ENCODE results near the gene TAF8.

The TAF8 gene

DNA sequence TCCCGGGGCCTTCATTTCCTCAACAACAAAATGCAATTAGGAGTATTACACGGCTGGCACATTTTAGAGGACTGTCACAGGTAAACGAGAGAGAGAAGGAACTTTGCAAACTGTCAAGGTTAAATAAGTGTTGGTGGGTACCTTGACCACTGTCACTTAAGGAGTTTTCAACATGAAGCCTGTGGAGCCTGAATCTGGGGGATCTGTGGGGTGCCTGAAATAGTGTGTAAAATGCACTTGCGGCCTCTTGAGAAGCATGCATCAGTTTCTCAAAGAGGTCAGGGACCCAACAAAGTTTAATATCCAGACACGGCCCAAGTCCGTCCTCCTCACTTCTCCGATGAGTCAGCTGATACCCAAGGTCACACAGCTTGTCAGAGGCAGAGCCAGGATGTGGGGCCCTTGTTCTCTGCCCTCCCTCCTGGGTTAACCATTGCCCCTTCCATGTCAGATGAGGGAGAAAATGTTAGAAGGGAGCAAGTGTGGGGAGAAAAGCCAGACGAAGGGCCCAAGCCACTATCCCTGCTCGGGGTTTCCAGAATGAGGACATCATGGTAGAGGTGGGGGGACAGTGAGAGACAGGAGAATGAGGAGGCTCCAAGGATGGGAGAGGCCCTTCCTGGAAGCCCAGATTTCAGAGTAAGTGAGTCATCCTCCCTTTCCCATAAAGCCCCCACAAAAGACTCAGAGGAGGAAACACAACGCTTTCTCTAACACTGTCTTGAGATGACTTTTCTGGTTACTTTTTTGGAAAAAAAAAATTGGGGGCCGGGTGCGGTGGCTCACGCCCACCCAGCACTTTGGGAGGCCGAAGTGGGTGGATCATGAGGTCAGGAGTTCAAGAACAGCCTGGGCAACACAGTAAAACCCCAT, 49.9 kb downstream of the TAF8 start:
- no peak for DNase-seq

DNA sequence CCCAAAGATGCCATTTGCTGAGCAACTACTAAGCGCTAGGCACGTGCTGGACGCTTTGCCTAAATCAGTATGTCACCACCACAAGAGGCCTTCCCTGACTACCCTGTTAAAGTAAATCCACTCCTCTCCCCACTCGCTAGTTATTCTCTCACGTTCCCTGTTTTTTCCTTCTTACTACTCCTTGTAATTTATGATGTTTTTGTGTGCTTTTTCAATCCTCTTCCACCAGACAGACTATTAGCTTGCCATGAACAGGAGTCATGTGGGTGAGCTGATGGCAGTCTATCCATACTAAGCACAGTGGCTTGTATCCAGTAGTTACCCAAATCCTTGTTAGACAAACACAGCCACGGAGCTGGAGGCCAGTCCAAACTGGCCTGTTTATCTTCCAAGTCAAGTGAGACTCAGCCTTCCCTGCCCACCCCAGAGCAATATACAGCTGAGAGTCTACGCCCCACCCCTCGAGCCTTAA, 50.9 kb downstream of the TAF8 start:
- DNase-seq: no peak

DNA sequence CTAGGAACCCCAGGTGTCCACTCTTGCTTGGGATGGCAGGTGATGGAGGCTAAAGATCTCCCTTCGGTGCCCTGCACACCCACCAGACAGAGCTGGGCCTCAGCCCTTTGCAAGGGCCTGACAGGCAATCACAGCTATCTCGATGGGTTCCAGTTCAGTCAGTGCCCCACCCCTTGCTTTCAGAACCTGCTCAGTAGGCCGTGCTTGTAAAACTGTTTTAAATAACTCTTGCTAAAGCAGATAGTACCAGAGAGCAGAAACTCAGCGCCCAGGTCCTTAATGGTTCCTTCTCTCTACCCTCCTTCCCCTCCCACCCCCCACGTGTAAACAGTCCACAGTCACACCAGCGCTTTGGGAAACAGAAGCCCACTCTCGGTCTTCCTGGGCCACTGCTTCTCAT, 52.9 kb downstream of the TAF8 start:
- DNase-seq: no peak

DNA sequence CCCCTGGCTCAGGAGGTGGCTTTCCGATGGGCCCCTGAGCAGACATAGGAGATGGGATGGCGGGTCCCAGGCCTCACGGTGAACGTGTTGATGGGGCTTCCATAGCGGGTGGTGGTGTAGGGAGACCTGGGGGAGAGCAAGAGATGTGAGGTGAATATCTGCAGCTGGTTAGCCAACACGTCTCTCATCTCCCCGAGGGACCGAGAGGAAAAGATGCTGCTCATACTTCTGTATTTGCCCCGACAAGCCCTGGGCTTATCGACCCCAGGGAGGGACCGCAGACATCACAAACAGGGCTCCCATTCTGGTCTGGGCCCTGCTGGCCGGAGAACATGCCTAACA, 53.4 kb downstream of the TAF8 start:
- no peak for DNase-seq

DNA sequence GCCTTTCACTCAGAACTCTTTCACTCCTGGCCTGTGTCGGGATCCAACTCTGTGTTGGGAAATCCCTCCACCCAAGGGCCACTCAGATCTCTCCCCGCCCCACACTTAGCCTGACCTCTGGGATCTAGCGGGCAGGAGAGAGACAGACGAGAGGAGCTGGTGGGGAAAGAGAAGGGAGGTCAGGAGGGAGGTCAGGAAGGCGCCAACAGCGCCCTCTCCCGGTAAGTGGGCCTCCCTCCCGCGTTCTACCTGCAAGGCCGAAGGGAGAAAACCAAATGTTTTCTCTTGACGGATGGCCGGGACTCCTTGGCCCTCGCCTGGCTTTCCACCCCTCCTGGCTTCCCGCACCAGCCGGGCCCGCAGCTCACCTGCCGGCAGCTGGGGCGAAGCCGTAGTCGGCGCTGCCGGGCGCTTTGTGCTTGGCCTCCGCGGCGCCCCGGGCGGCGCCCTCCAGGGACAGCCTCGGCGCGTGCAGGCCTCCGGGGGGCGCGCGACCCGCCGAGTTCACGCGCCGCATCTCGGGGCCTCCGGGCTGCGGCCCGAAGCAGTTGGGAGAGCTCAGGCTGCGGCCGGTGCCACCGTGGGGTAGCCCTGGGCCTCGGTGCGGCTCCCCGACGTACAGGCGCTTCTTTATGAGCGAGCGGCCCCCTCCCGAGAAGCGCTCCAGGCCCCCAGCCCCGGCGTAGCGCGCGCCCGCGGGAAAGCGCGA, 53.9 kb downstream of the TAF8 start:
- DNase-seq: peak; percentile 57

DNA sequence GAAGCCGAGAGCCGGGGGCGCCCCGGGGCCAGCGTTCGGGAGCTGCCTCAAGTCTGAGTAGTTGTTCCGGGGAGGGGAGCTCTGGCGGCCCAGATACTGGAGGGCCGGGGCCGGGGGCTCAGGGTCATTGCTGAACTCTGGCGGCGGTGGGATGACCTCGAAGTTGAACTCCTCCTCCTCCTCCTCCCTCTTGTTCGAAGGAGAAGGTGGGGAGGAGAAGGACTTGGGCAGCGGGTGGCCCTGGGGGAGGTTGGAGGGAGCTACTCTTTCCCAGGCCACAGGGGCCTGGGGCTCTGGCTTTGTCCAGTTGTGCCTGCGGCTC, 54.4 kb downstream of the TAF8 start:
- DNase-seq: no peak

DNA sequence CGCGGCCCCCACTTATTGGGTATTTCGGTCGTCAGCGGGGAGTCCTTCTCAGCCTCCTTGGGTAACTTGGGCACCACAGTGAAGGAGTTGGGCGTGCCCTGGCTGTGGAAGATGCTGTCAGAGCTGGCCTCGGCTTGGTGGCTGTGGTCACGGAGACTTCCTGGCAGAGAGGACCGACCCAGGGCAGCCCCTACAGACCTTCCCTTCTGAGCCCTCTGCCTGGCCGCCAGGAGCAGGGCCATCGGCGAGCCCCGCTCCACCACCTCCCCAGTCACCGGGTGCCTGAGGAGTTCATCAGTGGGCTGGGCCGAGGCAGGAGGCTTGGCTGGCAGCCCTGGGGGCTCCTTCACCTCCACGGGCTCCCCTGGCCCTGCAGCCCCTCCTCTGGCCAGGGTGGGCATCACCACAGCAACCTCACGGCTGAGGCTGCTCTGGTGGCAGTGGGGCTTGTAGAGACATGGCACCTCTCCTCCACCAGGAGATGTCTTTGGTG, 54.9 kb downstream of the TAF8 start:
- no peak for DNase-seq

DNA sequence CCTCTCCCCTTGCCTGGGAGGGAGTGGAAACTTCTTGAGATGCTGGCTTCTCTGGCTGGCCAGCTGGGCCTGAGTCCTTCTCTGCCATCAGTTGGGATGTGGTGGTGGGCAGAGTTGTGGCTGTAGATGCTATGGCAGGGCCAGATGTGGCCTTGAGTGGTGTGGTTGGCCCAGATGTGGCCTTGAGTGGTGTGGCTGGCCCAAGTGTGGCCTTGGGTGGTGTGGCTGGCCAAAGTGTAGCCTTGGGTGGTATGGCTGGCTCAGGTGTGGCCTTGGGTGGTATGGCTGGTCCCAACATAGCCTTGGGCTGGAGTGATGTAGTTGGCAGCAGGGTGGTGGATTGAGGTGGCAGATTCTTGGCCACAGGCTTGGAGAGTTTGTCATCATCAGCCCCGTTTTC, 55.4 kb downstream of the TAF8 start:
- no peak for DNase-seq

DNA sequence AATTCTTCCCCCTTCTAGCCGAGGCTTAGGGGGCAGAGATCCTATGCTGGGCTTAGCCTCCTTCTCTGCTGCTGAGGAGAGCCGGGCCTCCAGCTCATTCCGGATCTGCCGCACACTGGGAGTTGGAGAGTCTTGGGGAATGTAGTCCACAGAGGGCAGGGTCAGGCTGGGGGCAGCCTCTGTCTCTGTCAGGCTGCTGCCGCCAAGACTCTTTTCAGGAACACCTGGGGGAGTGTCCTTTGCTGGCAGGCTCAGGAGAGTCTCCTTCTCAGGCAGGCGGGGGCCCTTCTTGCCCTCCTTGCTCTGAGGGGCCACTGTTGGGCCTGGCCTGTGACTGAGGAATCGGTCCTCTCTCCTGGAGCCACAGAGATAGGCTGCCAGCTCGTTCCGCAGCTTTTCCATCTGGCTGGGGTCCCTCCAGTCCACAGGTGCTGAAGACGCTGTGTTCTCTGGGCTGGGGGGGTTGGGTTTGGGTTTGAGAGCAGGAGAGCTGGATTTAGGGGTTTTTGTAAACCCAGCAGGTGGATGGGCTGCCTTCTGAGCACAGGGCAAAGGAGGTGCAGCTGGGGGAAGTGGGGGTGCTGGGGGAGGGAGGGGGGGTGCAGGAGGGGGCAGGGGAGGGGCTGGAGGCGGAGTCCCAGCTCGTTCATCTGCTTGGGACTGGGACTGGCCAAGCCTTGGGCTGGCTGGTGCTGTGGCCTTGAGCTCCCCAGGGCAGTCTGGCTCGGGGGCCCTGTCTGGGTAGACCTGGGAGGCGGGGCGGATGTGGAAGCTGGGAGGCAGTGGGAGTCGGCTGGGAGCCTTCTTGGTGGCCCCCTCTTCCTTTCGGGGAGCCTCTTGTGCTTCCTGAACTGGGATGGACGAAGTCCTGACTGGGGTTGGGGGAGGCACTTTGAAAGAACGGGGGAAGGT, 56.0 kb downstream of the TAF8 start:
- no peak for DNase-seq

DNA sequence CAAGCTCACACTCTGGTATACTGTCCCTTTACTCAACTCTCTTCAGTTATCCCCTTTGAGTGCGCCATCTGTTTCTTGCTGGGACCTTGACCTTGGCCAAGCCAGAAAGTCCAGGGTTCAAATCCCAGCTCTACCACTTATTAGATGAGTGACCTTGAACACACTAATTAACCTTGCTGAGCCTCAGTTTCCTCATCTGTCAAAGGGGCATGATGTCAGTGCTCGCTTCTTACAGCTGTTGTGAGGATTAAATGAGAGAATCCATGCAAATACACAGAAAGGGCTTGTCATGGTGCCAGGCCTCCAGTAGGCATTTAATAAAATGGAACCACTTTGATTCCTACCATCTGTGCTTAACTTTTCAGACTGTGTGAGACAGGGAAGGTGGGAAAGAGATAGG, 57.7 kb downstream of the TAF8 start:
- DNase-seq: no peak

DNA sequence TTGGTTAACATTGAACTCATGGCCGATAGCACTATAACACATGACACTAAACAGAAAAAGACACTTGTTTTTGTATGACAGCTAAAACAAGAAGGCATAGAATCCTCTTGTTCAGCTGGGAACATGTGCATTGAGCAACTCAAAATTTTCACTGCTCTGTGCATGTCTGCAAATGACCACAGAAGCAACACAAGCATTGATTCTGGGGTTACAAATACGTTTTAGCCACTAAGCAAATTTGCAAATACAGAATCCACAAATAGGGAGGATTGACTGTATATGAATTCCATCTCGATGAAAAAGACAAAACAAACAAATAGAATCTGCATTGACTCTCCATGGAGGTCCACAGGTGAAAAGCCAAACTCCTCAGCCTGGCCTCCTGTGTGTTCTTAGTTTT, 60.4 kb downstream of the TAF8 start:
- DNase-seq: no peak

DNA sequence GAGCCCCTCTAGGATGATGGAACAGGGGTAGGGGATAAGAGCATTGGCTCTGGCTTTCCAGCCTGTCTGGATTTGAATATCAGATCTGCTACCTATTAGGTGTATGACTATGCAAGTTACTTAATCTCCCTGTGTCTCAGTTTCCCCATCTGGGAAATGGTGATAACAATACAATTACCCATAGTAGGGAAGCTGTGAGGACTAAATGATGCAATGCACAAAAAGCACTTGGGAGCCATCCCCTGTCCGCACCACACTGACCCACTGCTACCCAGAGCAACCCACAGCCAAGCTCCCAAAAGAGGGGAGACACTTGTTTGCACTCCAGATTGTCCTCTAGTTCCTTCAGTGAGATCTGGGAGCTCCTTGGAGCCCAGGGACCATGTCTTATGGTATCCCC, 62.0 kb downstream of the TAF8 start:
- no peak for DNase-seq

DNA sequence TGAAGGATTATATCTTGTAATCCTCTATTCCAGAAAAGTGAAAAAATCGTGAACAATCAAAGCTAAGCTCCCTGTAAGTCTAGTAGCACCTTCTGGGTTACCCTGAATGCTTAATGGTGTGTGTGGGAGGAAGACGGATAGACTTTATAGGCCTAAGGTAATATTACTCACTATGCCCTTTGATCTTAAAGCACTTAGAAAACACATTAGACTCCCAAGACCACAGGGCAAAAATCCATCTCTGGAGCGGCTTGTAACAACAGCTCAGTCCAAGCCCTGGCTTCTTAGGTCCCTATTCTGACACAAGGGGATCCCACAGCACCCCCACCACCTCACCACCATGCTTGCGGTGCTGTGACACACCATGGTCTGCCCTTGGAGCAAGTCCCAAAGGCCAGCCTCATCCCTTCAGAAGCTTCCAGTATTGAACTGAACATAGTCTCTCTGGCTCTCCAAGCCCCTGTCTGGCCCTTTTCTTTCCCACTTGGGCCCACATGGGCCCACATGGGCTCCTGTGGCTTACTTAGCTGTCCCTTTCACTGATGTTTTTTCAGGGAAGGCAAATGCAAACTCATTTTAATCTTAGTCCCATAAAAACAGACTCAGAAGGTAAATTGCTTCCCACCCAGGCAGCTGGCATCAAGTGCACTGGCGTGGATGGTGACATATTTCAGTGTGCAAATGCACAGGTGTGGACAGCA, 63.8 kb downstream of the TAF8 start:
- DNase-seq: no peak

DNA sequence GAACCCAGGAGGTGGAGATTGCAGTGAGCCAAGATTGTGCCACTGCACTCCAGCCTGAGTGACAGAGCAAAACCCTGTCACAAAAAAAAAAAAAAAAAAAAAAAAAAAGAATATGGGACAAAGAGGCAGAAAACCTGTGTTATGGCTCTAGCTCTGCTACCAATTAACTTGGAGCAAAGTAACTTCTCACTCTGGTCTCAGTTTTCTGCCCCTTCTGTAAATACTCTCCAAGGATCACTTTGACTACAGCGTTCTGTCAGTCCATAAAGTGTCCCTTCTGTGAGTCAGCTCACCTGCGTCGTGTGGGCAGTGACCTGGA, 67.5 kb downstream of the TAF8 start:
- DNase-seq: no peak

DNA sequence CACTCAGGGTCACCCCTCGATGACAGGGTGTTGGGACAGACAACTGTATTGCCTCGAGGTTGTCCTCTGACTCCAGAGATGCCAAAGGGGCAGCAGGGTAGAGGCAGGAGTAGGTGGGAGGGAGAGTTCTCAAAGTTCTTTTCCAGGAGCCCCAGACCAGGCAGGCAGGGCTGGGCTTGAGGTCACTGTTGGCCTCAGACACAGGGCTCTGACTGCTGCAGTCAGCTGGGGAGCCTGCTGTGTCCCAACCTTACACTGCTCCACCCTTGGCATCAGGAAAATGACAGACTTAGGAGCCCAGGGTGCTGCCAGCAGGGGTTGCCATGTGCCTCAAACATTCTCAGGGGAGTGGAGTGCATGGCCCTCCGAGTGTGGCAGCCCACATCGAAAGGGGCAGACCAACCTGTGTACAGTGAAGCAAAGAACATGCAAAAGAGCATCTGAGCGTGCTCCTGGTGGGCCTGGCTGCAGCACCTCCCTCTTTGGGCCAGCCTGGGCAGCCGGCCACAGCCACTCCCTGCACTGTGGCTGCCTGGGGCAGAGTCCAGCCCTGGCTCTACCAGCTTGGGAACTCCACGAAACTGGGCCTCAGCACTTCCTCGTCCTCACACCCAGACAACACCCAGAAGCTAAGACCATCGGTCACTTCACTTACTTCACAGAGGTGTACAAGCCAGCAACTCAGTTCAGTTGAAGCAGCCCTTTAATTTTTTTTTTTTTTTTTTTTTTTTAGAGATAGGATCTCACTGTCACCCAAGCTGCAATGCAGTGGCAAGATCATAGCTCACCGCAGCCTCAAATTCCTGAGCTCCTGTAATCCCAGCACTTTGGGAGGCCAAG, 68.1 kb downstream of the TAF8 start:
- no peak for DNase-seq

DNA sequence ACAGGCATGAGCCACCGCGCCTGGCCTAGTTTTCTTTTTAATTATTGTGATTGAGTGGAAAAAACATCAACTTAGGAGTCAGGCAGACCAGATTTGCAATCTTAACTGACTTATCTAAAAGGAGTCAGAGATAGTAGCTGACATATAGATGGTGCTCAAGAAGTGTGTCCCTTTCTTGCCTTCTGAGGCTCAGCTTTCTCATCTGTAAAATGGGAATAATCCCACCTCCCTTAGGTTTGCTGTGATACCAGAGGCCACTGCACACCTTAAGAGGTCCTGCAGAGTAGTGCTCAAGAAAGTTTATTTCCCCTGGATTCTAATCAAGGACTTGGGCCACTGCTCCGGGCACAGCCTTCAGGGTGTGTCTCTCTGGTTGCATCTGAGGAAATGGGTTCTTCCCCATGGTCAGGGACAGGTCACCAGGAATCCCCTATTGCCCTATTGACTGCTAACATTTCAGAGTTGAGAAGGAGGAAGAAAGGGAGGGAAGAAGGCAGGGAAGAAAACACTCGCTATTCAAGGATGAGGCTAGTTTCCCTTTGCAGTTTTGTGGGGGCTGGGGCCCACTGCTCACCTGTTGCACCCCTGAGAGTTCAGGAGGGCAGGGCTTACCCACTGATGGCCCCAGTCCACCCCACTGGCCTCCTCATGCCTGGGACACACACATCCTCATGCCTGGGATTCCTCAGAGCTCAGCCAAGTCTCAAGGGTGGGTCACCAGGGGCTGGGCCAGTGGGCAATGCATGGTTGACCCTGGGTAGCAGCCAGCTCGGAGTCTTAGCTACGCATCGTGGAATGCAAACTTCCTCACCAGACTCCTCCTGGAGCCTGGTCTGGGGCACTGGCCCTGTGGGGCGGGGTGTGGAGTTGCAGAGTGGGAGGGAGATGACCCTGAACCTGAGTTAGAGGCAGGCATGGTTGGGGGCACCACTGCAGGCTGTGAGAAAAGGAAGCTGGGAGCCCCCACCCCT, 70.9 kb downstream of the TAF8 start:
- no peak for DNase-seq

DNA sequence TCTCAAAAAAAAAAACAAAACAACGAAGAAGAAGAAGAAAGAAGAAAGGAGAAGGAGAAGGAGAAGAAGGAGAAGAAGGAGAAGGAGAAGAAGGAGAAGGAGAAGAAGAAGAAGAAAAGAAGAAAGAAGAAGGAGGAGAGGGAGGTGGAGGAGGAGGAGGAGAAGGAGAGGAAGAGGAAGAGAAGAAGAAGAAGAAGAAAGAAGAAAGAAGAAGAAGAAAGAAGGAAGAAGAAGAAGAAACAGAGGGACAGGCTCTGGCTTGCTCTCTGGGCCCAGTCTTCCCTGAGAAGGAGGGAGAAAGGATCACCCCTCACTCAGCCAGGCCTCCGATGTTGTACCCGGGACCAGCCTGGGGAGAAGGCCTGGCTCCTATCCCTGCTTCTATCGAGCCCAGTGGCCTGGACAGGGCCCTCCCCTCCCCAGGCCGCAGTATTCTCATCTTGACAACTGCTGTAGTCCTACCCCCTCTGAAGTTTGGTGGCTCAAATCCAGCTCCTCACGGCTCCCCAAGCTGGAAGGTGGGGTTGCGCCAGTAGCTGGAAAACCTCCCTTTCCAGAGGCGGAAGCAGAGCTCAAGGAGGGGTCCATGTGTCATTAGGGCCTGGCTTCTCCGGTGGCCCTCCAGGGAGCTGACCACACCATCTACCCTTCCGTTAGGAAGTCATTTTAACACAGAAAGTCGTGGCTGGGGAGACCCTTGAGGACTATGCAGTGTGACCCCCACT, 73.2 kb downstream of the TAF8 start:
- DNase-seq: no peak

DNA sequence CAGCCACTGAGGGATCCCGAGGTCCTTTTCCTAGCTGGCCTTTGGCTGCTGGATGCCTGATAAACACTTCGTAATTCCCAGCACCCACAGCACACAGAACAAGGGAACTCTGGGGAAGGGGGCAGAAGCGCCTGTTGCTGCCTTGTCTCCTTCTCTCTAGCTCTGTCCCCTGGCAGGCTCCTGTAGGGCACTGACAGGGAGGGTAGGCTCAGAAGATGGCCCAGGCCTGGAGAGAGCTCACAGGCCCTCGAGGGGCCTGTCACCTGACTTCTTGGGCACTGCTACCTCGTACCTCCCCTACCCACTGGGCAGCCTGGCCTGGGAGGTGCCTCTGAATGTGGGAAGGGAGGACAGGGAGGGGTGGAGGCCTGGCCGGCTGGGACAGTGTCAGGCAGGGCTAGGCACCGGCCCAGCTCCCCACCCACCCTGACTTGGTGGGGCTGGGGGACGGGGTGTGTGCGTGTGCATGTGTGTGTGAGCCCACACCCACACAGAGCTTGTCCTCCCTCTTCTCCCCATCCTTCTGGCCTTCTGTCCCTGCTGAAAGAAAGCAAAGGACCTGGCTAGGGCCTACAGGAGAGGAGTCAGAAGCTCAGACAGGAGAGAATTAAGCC, 74.0 kb downstream of the TAF8 start:
- DNase-seq: no peak

DNA sequence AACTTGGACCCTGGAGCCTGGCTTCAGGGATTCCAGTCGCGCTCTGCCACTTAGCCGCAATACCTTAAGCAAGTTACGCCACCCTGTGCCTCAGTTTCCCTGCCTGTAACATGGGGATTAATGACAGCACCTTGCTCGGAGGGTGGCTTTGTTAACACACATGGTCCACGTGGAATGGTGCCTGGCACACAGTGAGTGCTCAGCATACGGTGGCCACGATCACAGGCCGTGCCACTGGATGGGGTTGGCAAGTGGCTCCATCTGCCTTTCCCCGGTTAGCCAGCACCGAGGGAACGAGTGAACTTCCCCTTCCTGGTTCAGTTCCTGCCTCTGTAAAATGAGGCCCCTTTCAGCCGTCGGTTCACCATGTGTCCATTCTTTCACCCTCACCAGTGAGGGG, 74.9 kb downstream of the TAF8 start:
- no peak for DNase-seq

DNA sequence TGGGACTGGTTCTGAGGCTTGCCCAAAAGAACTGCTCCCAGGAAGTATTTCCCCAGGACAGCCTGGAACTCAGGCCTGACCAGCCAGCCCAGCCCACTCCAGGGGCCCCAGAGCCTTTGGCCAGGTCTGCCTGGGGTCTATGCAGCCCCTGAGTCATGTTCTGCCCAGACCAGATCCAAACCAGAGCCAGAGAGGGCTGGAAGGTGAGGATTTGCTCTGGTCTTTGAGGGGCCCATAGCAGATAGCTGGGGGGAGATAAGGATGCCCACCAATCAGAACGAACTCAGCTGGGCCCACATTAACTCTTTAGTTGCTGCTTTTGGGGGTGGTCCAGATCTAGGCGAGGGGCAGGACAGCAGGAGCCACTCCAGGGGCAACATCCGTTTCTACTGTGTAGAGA, 75.3 kb downstream of the TAF8 start:
- no peak for DNase-seq

All from KG1 (cell line).